Caco-2 (cell line): ENCODE results near the gene IFNA2. TPM values are rescaled to one million over a fixed set of nuclear protein-coding genes. Genes with fewer than 3 reads are reported as not detected.
"Not testable (repeated sequence)": the region's sequence is repeated elsewhere in the genome, so short reads cannot be mapped to it uniquely, and the experiment has no call there.

ENCODE experiments used
- Bru-seq: library from RNA; stranded (reverse); fragments of 400-500 nt; gene quantifications from one replicate; lab custom pipeline; 2021; lab: Mats Ljungman, UMichigan
- BruChase-seq, 2 experiments: library from RNA; stranded (reverse); fragments of 400-500 nt; gene quantifications; one replicate each; lab custom pipeline; 2021; lab: Mats Ljungman, UMichigan
- BruUV-seq: library from RNA; stranded (reverse); fragments of 400-500 nt; replicated peaks from 2 replicates; lab custom pipeline; 2021; lab: Mats Ljungman, UMichigan
- CTCF ChIA-PET: fragments of 300-600 bp; sonication (Branson Sonifier 250); formaldehyde crosslinking; loops from one replicate; lab custom pipeline; 2022; ENCODE audit warnings: antibody characterized with exemption; lab: Charles Lee
- POLR2A ChIA-PET: fragments of 300-600 bp; sonication (Branson Sonifier 250); formaldehyde crosslinking; loops from one replicate; lab custom pipeline; 2022; ENCODE audit warnings: antibody characterized with exemption; lab: Charles Lee
- DNase-seq, 2 experiments: peaks; one replicate each; pipeline versions ENCODE4 v3.0.0 to v3.0.0-alpha.2; 2020 to 2022
- H3K27me3 ChIP-seq: replicated peaks from 2 replicates; pipeline ENCODE4 v1.6.0; 2011; ENCODE audit warnings: low read length; ENCODE audit not compliant: control insufficient read depth, insufficient read depth
- H3K36me3 ChIP-seq: 2 replicates; pipeline ENCODE4 v1.5.1; 2011; ENCODE audit warnings: low read length; ENCODE audit not compliant: control insufficient read depth, insufficient read depth
- H3K4me1 ChIP-seq: fragments of 250-450 bp; sonication (Bioruptor Pico); 2 replicates; pipeline ENCODE4 v1.5.1; 2020; ENCODE audit warnings: mild to moderate bottlenecking
- H3K4me3 ChIP-seq: 2 replicates; pipeline ENCODE4 v1.5.1; 2011; ENCODE audit warnings: low read depth, mild to moderate bottlenecking, control low read depth, low read length
- H3K9me3 ChIP-seq: fragments of 250-450 bp; sonication (Bioruptor Pico); 2 replicates; pipeline ENCODE4 v1.5.1; 2020; ENCODE audit warnings: mild to moderate bottlenecking, moderate library complexity
- H3K27ac Mint-ChIP-seq: one replicate; pipeline ENCODE4 v1.8.0; 2022; ENCODE audit warnings: mixed read lengths; ENCODE audit not compliant: unreplicated experiment
- H3K27me3 Mint-ChIP-seq: one replicate; pipeline ENCODE4 v1.8.0; 2022; ENCODE audit warnings: mixed read lengths; ENCODE audit not compliant: insufficient read depth, unreplicated experiment
- H3K36me3 Mint-ChIP-seq: one replicate; pipeline ENCODE4 v1.8.0; 2022; ENCODE audit warnings: mild to moderate bottlenecking, mixed read lengths; ENCODE audit not compliant: insufficient read depth, unreplicated experiment
- H3K4me1 Mint-ChIP-seq: one replicate; pipeline ENCODE4 v1.8.0; 2022; ENCODE audit warnings: low read depth, mixed read lengths; ENCODE audit not compliant: unreplicated experiment
- H3K4me3 Mint-ChIP-seq: one replicate; pipeline ENCODE4 v1.8.0; 2022; ENCODE audit warnings: mild to moderate bottlenecking, moderate library complexity, mixed read lengths; ENCODE audit not compliant: unreplicated experiment
- H3K9me3 Mint-ChIP-seq: one replicate; pipeline ENCODE4 v1.8.0; 2022; ENCODE audit warnings: mixed read lengths; ENCODE audit not compliant: unreplicated experiment
- intact Hi-C: fragments of 100-400 bp; cut with micrococcal nuclease; formaldehyde crosslinking; loops from one replicate; pipeline ENCODE4 v1.10.0; 2022; ENCODE audit not compliant: unreplicated experiment
- long read RNA-seq: library from polyadenylated mRNA; stranded (forward); transcript quantifications from one replicate; pipeline ENCODE4 v2.0.0, GENCODE V29; 2022
- total RNA-seq: library from RNA; stranded (reverse); gene quantifications from 2 replicates; pipeline ENCODE4 v1.2.3, GENCODE V29; 2022
- TF ChIP-seq, protein P1 (sequence below), 2 experiments: fragments of 200-600 bp in 1 of 2; IDR thresholded peaks; 1 replicate in 1 of 2; 2 replicates in 1 of 2; pipeline versions ENCODE4 v1.5.1 to v1.8.0; 2011 to 2022; ENCODE audit warnings: antibody characterized with exemption in 1 of 2, control low read depth in 1 of 2, inconsistent platforms in 1 of 2, low read depth in 1 of 2, low read length in 1 of 2, mild to moderate bottlenecking in 1 of 2, moderate library complexity in 1 of 2; ENCODE audit not compliant: insufficient read depth in 1 of 2, severe bottlenecking in 1 of 2, unreplicated experiment in 1 of 2

IFNA2 gene
- not detected in 2 replicates for total RNA-seq
- not detected for Bru-seq, nascent RNA
- BruChase-seq, experiment 1, labeled RNA remaining after a 2-hour chase, result not detected
- not detected for BruChase-seq, experiment 2, labeled RNA remaining after a 6-hour chase
- long read RNA-seq, result 0 reads

DNA sequence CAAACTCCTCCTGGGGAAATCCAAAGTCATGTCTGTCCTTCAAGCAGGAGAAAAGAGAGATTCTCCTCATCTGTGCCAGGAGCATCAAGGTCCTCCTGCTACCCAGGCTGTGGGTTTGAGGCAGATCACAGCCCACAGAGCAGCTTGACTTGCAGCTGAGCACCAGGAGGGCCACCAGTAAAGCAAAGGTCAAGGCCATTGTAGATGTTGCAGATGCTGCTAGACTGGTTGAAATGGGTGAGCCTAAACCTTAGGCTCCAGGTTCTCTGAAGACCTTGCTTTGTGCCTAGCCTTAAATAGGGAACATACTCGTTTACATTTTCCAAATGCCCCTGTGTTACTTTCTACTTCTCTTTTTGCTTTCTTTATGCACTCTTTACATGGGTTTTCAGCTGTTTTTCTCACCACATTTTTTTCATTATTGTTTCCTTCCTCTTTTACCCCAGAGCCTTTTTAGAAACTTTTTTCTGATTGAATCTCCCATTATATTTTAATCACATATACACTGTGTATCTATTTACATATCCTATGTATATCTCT is at the start of gene IFNA2:
Gene IFNA2, minus strand, starts transcription at position 268 of the 540 bp plus-strand sequence. Its CDS starts 69 bp downstream, at position 199.
- POLR2A ChIA-PET, result no interaction called here
- Histone ChIP-seq H3K9me3 (no peaks in the 10 kb centered on the region), H3K36me3 (no peaks in the 10 kb centered on the region), H3K4me3 (no peak within 1 kb of the TSS), H3K27me3 (no peaks in the 10 kb centered on the region), H3K4me1 (no peaks in the 10 kb centered on the region)
- no peaks in the 10 kb centered on the region for H3K9me3 Mint-ChIP-seq
- BruUV-seq, result no TSS peak
- peaks cover 15% of the 10 kb centered on the region for H3K27me3 Mint-ChIP-seq
- no peak for DNase-seq
- no peak within 1 kb of the TSS for H3K4me3 Mint-ChIP-seq
- H3K27ac Mint-ChIP-seq, result no peak within 1 kb of the TSS
- H3K36me3 Mint-ChIP-seq, result no peaks in the 10 kb centered on the region
- no peaks in the 10 kb centered on the region for H3K4me1 Mint-ChIP-seq
- intact Hi-C loops, result no loop called here
- CTCF ChIA-PET, result interaction anchor here (0.6 kb wide), 1 partner anchor 859 kb away, joined by 4 read pairs; no protein-coding TSS in a partner anchor
- TF ChIP-seq, protein P1, sequence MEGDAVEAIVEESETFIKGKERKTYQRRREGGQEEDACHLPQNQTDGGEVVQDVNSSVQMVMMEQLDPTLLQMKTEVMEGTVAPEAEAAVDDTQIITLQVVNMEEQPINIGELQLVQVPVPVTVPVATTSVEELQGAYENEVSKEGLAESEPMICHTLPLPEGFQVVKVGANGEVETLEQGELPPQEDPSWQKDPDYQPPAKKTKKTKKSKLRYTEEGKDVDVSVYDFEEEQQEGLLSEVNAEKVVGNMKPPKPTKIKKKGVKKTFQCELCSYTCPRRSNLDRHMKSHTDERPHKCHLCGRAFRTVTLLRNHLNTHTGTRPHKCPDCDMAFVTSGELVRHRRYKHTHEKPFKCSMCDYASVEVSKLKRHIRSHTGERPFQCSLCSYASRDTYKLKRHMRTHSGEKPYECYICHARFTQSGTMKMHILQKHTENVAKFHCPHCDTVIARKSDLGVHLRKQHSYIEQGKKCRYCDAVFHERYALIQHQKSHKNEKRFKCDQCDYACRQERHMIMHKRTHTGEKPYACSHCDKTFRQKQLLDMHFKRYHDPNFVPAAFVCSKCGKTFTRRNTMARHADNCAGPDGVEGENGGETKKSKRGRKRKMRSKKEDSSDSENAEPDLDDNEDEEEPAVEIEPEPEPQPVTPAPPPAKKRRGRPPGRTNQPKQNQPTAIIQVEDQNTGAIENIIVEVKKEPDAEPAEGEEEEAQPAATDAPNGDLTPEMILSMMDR (IDR thresholded peaks at IDR 0.05; ENCODE audit: insufficient read depth in 1 of 2, low read depth in 1 of 2, low read length in 1 of 2, severe bottlenecking in 1 of 2, unreplicated experiment in 1 of 2), result no peak

DNA sequence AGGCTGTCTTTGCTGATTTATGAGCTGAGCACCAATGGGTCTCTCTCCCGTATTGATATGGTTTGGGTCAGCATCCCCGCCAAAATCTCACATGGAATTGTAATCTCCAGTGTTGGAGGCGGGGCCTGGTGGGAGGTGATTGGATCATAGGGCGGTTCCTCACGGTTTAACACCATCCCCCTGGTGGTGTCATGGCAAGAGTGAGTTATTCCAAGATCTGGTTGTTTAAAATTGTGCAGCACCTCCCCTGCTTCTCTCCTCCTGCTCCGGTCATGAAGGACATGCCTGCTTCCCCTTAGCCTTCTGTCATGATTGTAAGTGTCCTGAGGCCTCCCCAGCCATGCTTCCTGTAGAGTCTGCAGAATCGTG is 49.8 kb upstream of the IFNA2 start:
- H3K36me3 ChIP-seq, H3K9me3 ChIP-seq, DNase-seq, intact Hi-C loops, H3K4me3 ChIP-seq, H3K9me3 Mint-ChIP-seq, H3K27me3 Mint-ChIP-seq, H3K36me3 Mint-ChIP-seq, POLR2A ChIA-PET, H3K4me3 Mint-ChIP-seq, H3K27ac Mint-ChIP-seq, H3K4me1 ChIP-seq, H3K4me1 Mint-ChIP-seq, BruUV-seq, H3K27me3 ChIP-seq: not testable (repeated sequence)
- CTCF ChIA-PET, result interaction anchor here (1.0 to 2.5 kb wide), 13 partner anchors 9 to 354 kb away, joined by 3 to 38 read pairs (median 5); no protein-coding TSS in a partner anchor

DNA sequence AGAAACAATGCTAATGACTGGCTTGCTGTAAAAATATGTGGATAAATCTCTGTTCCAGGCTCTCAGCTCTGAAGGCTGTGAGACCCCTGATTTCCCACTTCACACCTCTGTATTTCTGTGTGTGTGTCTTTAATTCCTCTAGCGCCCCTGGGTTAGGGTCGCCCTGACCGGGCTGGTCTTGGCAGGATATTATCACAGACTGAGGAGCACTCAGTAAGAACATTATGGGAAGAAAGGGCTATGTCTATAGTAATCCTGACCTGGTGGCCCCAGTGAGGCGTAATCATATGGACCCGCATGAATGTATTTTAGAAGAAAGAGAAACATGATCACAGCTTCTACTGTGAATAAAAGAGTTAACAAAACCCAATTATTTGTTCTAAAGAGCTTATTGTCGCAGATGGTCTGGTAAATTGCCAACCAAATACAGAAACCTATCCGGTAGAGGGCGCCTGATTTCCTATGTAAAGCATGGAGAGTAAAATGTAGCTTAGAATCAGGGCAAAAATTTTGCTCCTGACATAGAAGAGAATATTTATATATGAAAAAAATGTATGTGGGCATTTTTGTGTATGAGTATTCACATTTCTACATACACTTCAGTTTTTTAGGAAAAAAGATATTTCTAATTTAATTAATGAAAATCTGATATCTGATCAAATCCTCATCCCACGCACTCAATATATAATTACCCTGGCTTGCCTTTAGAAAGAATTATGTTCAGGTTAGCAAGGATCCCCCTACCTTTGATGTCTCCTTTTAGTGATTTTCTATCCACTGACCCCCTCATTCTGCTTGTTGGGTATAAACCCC is 49.2 kb upstream of the IFNA2 start:
- H3K9me3 Mint-ChIP-seq, result no peaks in the 10 kb centered on the region
- POLR2A ChIA-PET, result no interaction called here
- BruUV-seq, result no TSS peak
- Histone ChIP-seq H3K27me3 (no peaks in the 10 kb centered on the region), H3K4me1 (no peaks in the 10 kb centered on the region), H3K4me3 (no peak overlapping the region), H3K9me3 (no peaks in the 10 kb centered on the region), H3K36me3 (no peaks in the 10 kb centered on the region)
- TF ChIP-seq, protein P1 (IDR thresholded peaks at IDR 0.05; ENCODE audit: insufficient read depth in 1 of 2, low read depth in 1 of 2, low read length in 1 of 2, severe bottlenecking in 1 of 2, unreplicated experiment in 1 of 2), result peak; percentile 26 to 48
- peak in 1 of 2 experiments; percentile 45 for DNase-seq
- H3K4me3 Mint-ChIP-seq, result no peak overlapping the region
- H3K27me3 Mint-ChIP-seq, result peaks cover 2% of the 10 kb centered on the region
- H3K27ac Mint-ChIP-seq, result no peak overlapping the region
- no peaks in the 10 kb centered on the region for H3K4me1 Mint-ChIP-seq
- CTCF ChIA-PET, result interaction anchor here (1.0 to 2.5 kb wide), 13 partner anchors 10 to 354 kb away, joined by 3 to 38 read pairs (median 5); no protein-coding TSS in a partner anchor
- intact Hi-C loops, result loop anchor here (1.0 kb wide), 2 partner anchors 21 to 355 kb away; no protein-coding TSS in a partner anchor
- H3K36me3 Mint-ChIP-seq, result no peaks in the 10 kb centered on the region
